ENCODE data around the gene CACHD1. TPM values are rescaled to one million over a fixed set of nuclear protein-coding genes. Genes with fewer than 3 reads are reported as not detected.

Gene CACHD1
- total and polyA plus RNA-seq, 9 of the 15 experiments (the other 6 are each of a cell fraction or from before 2014, with no cell fraction given): 0.07 TPM; not detected in 8

DNA sequence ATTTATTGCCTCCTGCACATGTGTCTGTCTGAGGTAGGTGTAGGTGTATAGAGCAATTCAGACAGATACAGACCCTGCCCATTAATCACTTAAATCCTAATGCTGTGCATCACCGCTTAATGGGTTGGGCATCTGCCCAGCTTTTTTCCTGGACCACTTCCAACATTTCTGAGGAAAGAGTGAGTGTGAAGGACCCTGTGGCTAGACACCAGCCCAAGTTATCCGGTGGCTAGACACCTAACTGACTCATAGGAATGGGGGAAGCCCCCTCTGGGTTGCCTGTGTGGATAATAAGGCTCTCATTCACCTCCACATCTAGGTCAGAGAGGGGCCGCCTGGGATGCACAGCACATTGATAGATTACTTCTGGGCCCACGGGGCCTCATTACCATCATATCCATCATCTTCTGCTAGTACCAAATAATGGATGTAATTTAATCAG is 153.8 kb downstream of the CACHD1 start (continued):
- TF ChIP-seq, protein P1, sequence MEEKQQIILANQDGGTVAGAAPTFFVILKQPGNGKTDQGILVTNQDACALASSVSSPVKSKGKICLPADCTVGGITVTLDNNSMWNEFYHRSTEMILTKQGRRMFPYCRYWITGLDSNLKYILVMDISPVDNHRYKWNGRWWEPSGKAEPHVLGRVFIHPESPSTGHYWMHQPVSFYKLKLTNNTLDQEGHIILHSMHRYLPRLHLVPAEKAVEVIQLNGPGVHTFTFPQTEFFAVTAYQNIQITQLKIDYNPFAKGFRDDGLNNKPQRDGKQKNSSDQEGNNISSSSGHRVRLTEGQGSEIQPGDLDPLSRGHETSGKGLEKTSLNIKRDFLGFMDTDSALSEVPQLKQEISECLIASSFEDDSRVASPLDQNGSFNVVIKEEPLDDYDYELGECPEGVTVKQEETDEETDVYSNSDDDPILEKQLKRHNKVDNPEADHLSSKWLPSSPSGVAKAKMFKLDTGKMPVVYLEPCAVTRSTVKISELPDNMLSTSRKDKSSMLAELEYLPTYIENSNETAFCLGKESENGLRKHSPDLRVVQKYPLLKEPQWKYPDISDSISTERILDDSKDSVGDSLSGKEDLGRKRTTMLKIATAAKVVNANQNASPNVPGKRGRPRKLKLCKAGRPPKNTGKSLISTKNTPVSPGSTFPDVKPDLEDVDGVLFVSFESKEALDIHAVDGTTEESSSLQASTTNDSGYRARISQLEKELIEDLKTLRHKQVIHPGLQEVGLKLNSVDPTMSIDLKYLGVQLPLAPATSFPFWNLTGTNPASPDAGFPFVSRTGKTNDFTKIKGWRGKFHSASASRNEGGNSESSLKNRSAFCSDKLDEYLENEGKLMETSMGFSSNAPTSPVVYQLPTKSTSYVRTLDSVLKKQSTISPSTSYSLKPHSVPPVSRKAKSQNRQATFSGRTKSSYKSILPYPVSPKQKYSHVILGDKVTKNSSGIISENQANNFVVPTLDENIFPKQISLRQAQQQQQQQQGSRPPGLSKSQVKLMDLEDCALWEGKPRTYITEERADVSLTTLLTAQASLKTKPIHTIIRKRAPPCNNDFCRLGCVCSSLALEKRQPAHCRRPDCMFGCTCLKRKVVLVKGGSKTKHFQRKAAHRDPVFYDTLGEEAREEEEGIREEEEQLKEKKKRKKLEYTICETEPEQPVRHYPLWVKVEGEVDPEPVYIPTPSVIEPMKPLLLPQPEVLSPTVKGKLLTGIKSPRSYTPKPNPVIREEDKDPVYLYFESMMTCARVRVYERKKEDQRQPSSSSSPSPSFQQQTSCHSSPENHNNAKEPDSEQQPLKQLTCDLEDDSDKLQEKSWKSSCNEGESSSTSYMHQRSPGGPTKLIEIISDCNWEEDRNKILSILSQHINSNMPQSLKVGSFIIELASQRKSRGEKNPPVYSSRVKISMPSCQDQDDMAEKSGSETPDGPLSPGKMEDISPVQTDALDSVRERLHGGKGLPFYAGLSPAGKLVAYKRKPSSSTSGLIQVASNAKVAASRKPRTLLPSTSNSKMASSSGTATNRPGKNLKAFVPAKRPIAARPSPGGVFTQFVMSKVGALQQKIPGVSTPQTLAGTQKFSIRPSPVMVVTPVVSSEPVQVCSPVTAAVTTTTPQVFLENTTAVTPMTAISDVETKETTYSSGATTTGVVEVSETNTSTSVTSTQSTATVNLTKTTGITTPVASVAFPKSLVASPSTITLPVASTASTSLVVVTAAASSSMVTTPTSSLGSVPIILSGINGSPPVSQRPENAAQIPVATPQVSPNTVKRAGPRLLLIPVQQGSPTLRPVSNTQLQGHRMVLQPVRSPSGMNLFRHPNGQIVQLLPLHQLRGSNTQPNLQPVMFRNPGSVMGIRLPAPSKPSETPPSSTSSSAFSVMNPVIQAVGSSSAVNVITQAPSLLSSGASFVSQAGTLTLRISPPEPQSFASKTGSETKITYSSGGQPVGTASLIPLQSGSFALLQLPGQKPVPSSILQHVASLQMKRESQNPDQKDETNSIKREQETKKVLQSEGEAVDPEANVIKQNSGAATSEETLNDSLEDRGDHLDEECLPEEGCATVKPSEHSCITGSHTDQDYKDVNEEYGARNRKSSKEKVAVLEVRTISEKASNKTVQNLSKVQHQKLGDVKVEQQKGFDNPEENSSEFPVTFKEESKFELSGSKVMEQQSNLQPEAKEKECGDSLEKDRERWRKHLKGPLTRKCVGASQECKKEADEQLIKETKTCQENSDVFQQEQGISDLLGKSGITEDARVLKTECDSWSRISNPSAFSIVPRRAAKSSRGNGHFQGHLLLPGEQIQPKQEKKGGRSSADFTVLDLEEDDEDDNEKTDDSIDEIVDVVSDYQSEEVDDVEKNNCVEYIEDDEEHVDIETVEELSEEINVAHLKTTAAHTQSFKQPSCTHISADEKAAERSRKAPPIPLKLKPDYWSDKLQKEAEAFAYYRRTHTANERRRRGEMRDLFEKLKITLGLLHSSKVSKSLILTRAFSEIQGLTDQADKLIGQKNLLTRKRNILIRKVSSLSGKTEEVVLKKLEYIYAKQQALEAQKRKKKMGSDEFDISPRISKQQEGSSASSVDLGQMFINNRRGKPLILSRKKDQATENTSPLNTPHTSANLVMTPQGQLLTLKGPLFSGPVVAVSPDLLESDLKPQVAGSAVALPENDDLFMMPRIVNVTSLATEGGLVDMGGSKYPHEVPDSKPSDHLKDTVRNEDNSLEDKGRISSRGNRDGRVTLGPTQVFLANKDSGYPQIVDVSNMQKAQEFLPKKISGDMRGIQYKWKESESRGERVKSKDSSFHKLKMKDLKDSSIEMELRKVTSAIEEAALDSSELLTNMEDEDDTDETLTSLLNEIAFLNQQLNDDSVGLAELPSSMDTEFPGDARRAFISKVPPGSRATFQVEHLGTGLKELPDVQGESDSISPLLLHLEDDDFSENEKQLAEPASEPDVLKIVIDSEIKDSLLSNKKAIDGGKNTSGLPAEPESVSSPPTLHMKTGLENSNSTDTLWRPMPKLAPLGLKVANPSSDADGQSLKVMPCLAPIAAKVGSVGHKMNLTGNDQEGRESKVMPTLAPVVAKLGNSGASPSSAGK (IDR thresholded peaks at IDR 0.05): no peak
- no peak for TF ChIP-seq CHCHD3 (CRISPR knock-in tag; IDR thresholded peaks at IDR 0.05)
- no peak for TF ChIP-seq HOXB6 (CRISPR knock-in tag; IDR thresholded peaks at IDR 0.05; ENCODE audit: borderline replicate concordance)

Data from K562 (cell line).